Measurements from ENCODE around the gene NGRN.
"Not testable (repeated sequence)": the region's sequence is repeated elsewhere in the genome, so short reads cannot be mapped to it uniquely, and the experiment has no call there.

Gene NGRN

DNA sequence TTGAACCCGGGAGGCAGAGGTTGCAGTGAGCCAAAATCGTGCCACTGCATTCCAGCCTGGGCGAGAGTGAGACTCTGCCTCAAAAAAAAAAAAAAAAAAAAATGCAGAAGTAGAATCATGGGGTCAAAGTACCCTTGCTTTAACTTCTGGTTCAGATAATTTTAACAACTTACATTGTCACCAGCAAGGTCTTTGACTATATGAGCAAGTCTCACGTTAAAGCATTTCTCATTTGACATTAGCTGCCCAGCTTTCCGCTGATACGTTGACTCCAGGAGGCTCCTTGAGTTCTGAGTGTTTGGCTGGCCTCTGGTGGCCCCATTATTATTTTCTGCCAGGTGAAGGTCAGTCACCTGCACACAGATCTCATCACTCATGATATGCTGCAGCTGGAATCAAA, 16.2 kb downstream of the NGRN start:
- not testable (repeated sequence) for DNase-seq (ENCODE audit: low read depth)

DNA sequence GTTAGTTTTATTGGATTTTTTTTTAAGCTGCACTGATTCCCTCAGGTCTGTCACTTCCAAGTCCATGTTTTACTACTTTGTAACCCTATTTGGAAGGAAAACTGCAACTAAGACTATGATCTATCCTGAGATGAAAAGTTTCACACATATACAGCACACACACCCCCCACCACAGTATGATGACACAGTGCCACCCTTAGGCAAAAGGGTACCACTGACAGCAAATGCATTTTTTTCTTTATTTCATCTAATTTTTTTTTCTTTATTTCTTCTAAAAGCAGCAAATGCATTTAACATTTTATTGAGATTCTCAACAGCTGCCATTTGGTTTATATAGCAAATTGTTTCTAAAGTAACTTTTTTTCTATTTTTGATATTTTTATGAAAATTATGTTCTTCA, 21.2 kb downstream of the NGRN start:
- DNase-seq (ENCODE audit: low read depth) = no peak

DNA sequence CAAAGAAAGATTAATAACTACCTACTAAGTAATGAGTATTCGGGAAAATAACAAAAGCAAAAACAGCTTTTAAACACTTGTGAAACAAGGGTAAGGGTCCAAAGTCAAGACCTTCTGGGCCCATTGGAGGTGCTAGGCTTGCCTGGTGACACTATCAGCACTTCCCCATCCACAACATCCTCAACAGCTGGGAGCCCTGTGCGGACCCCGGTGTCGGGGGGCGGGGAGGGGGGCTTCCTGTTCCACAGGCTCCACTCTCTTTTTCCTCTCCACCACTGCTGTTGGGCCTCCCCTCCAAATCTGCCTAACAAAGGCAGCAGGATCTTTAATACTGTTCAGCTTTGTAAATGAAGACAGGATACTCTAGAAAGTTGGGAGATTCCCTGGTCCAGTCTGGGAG, 21.6 kb downstream of the NGRN start:
- no peak for DNase-seq (ENCODE audit: low read depth)

DNA sequence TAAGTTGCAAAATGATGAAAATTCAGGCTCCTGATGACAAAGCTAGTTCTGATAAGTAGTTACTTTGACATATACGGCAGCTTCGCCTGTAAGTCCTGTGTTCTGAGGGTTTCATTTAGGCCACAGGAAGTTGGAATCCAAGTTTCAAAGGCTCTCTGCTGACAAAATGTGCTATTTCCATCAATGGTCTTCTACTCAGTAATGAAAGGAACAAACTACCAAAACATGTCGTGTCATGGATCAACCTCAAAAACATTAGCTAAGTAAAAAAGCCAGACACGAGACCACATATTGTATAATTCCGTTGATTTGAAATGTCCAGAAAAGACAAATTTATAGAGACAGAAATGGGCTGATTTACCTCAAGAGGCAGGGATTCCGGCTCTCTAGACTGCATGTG, 22.5 kb downstream of the NGRN start:
- no peak for DNase-seq (ENCODE audit: low read depth)

DNA sequence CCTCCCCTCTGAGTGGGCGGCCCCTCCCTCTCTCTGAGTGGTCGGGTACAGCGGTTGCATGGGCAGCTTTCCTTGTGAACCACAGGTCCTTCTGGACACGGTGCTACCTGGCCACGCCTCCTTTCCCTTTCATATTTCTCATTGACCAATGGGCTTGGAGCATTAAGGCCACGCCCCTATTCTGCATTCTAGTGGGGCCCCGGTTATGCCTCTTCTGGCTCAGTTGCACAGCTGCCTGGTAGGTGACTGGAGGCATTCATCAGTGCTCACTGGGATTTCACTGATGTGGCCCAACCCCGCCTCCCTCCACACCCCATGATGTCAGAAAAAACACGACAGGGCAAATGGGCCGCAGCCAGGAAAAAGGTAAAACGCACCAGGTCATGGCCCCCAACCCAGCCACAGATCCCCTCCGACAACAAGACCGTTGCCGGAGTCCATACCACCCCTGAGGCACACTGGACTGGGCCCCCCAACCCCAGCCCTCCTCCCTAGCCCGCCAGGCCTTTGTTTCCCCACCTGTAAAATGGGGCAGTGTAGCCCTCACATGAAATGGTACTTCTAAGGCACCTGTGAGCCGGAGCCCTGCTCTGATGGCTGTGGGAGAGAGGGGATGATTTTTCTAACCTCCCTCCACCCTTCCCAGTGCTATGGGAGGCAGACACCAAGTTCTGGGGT, 26.3 kb downstream of the NGRN start:
- DNase-seq (ENCODE audit: low read depth) = no peak

DNA sequence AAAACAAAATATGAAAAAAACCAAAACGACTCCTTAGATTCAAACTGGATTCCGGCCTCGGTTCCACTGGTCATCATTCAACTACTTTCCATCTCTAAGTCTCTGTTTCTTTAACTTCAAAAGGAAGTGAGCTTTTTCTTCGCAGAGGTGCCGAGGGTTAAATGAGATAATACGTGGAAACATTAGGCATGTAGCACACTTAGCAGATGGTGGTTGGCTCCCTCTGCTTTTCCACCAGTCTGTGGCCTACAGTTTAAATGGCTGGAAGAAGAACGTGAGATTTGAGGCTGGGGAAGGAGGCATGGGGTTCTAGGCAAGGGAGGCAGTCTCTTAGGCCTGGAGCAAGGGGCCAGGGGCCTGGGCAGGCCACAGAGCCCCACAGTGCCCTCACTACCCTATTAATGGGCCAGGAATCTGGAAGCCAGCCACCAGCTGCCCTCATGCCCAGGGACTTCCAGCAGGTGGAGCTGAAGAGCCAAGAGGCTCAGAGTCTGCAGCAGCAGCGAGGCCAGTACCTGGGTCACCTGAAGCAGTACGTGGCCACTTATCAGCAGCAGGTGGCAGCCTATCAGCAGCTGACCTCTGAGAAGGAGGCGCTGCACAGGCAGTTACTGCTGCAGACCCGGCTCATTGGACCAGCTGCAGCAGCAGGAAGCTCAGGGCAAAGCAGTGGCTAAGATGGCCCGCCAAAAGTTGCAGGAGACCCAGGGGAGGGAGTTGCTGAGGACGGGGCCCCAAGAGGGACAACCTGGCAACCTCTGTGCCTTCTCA, 27.8 kb downstream of the NGRN start:
- DNase-seq (ENCODE audit: low read depth) = peak; percentile 24

DNA sequence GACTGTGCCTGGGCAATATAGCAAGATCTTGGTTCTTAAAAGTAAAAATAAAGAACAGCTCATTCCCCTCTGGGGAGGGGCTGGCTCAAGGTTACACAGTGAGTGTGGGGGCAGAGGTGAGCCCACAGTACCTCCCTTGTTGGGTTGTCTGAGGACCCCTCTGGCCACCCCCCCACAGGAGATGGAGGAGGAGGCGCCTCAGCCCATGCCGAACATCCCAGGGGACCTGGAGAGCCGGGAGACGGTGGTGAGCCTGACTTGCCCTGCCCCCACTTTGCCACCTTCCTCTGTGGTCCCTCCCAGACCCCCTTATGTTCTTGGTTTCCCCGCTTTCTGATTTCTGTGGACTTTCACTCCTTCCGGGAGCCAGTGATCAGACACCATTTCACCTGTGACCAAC, 28.7 kb downstream of the NGRN start:
- no peak for DNase-seq (ENCODE audit: low read depth)

DNA sequence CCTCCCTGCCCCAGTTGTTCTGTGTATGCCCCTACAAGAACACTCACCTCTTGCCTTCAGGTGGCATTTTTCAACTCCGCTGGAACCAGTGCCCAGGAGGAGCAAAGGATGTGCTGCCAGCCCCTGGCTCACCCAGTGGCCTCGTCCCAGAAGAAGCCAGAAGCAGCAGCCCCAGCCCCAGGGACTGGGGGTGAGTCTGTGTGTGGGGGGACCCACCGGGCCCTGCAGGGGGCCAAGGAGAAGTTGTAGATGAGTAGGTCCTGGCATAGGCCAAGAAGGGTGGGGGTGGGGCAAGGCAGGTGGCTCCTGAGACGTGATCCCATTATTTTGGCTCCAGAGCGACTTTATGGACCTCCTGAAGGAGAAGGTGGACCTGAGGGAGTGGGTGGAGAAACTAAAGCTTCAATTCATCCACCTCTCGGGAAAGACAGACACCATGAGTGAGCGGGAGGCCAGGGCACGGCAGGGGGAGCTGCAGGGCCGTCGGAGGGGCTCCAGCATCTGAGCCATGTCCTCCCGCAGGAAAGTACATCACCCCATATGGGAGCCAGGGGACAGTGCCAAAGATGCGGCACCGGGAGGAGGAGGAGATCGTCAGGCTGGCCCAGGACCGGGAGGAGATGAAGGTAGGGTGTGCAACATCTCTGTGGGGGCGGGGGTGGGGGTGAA, 29.3 kb downstream of the NGRN start:
- no peak for DNase-seq (ENCODE audit: low read depth)

DNA sequence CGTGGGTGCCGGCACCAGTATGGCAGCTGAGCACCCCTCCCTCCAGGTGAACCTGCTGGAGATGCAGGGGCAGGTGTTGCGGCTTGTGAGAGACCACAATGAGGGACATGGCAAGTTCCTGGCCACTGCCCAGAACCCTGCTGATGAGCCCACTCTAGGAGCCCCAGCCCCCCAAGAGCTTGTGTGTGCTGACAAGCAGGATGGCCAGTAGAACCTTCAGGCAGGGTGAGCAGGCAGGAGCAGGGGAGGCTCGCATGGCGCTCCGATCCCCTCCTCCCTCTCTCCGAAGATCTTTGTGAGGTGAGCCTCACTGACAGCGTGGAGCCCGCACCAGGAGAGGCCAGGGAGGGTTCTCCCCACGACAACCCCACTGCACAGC, 29.8 kb downstream of the NGRN start:
- no peak for DNase-seq (ENCODE audit: low read depth)

DNA sequence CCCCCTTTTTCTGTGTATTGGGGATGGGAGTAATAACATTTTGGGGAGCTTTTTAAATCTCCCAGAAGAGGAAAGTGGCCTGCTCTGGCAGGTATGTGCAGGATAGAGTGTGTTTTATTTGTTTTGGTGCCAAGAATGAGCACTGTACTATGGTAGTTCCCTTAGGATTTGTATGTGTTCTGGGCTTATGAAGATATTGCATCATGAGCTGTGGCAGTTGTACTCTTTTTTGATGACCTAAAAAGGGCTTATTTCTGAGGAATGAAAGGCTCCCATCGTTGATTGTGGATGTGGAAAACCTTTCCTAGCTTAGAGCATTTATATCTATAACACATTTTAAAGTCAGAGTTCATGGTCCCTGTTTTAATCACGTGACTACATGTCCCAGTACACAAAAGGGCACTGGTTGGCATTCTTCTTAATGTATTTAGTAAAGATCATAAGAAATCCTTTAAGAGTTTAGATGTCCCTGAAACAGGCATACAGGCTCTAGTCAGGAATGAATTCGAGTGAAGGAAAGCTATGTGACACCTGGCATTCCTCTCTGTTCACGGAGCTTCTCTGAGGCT, 30.9 kb downstream of the NGRN start:
- DNase-seq (ENCODE audit: low read depth) = not testable (repeated sequence)

DNA sequence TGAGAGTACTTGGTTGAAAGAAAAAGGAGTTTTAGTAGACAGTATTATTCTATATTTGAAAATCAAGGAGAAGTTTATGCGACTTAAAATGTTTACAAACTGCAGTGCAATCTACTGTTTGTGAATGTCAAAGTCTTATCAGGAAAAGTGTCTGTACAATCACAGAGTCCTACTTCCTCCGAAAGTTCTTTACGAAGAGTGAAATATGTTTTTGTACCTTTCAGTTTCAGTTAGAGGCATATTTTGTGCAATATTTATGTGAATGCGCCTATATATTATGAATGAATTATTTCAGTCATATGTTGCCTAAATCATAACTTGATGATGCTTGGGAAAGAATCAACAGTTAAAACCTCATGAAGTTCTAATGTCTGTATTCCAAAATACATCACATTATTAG, 31.5 kb downstream of the NGRN start:
- no peak for DNase-seq (ENCODE audit: low read depth)

DNA sequence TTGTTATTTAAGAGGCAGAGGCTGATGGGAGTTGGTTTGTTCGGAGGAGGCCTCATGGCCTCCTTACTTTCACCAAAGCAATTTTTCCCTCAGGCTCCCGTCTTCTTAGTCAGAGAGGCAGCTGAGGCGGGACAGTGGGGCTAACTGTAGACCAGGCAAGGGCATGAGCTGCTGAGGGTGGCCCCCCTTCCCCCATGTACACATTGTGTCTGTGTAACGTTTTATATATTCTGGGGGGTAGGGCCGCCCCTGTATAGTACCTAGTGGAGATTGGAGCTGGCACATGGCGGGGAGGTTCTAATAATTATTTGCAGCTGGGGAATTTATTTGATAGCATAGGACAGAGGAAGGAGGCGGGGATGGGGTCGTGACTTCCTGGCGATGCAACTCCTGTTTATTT, 35.1 kb downstream of the NGRN start:
- no peak for DNase-seq (ENCODE audit: low read depth)

DNA sequence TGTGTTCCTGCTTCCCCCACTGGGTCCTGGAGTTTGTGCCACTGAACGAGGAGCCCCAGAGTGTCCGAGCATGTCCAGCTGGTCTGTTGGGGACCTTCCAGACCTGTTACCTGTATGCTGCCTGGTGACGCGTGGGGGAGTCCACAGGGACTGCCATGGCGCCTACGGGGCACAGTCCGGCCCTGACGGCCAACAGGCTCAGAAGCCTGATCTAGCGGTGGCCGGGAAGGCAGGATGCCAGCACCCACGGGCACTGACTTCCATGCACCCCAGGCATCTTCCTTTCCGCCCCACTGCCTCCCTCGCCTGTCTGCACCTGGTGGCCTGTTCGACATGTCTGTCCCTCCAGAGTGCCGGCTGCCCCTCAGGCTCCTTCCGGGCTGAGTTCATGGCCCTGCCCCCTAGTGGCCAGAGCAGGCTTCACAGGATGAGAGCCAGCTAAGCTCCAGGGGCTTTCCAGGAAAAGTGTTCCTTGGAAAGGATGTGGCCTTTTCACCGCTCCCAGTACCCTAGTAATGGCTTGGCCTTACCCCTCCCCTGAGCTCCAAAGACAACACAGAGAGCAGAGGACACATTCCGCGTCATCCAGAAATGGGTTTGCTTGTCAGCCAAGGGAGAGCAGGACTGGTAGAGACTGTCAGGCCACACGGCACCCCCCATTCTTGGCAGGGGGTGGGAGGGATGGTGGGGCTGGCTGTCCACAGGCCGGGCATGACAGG, 35.7 kb downstream of the NGRN start:
- DNase-seq (ENCODE audit: low read depth) = peak; percentile 38

DNA sequence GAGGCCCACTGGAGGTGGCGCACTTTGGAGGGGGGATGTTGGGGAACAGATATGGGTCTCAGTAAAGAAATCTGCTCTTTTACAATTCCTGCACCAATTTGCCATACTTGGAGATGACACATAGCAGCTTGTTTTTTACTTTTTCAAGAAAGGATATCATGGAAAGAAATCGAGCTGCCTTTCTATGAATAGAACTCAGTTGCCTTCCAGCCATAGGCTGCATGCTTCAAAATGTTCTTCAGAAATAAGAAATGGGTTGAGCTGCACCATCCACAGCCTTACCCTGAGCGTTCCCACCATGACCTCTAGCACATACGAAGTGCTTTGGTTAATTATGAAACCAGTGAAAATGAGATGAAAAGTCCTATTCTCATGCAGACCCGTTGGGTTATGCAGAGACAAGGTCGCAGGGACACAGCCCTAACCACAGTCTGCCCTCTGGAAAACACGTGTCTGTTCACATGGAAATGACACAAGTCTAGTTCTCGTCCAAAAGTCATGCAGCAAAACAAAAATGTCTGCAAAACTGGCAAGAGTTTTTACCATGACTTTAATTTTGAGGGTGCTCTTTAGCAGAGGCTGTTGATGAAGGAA, 36.3 kb downstream of the NGRN start:
- DNase-seq (ENCODE audit: low read depth) = no peak

DNA sequence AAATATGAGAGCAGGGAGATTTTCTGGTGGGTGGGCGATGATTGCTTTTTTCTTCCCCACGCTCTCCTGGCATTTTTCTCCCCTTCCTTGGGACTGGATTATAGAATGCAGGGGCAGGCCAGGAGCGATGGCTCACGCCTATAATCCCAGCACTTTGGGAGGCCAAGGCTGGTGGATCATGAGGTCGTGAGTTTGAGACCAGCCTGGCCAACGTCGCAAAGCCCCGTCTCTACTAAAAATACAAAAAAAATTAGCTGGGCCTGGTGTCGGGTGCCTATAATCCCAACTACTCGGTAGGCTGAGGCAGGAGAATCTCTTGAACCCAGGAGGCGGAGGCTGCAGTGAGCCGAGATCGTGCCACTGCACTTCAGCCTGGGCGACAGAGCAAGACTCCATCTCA, 39.9 kb downstream of the NGRN start:
- DNase-seq (ENCODE audit: low read depth) = not testable (repeated sequence)

DNA sequence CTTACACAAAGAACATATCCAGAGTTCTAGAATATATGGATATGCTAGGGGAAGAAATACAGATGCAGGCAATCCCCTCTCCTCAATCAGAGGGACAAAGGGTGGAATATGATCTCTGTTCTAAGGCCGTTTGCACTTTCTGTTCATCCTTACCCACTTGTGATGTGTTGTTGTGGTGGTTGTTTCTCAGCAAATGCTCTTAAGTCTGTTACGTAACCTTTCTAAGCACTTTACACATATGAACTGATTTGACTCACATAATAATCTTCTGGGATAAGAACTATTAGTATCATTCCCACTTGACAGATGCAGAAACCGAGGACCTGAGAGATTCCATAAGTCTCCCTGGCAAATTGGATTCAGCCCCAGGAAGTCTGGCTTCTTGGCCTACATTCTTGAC, 40.5 kb downstream of the NGRN start:
- DNase-seq (ENCODE audit: low read depth) = no peak

DNA sequence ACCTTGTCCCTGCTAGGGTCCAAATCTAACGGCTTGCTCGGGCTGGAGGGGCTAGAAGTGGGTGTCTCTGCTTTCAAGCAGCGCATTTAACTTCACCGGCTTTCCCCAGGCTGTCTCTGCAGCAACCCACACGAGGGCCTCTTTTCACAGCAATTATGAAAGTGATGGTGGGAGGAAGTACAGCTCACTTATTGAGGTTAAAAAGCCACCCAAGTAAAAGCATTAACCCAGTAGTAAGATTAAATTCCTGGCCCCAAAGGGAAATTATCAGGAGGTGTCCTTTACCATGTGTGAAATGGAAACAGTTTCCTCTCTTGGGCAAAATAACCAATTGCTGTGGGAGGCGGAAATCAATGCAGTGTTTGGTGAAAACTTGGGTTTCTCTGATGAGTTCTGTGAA, 41.1 kb downstream of the NGRN start:
- DNase-seq (ENCODE audit: low read depth) = no peak

DNA sequence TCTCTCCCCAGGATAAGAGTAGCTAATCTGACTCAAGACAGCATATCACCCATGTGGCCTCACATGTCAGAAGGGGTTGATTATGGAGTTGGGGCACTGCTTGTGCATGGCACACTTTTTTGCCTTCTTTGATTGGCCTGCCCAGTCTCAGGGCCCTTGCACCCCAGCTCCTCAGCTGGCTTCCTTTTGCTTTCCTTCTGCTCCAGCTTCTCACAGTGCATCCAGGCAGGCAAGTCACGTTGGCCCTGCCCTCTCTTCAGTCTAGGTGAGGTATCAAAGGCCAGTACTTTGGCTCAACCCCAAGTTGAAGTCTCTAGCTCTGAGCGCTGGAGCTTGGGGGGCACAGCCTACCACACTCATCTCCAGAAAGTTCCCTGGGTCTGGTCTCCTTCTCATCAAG, 42.2 kb downstream of the NGRN start:
- DNase-seq (ENCODE audit: low read depth) = no peak

DNA sequence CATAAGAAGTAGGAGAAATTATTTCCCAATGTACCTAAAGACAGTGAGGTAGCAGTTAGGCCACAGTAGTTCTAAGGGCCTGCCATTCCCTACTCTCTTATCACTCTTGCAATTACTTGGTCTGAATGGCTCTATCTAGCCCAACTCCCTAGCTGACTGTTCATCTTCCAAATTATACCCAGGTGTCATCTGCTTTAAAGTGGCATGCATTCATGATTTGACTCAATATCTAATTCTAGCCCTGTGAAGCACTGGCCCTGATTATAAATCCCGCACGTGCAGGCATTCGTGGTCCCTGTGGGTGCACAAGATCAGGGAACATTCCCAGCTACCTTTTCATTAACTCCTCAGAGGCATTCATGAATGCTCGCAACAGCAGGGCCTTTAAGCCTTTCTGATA, 43.5 kb downstream of the NGRN start:
- no peak for DNase-seq (ENCODE audit: low read depth)

DNA sequence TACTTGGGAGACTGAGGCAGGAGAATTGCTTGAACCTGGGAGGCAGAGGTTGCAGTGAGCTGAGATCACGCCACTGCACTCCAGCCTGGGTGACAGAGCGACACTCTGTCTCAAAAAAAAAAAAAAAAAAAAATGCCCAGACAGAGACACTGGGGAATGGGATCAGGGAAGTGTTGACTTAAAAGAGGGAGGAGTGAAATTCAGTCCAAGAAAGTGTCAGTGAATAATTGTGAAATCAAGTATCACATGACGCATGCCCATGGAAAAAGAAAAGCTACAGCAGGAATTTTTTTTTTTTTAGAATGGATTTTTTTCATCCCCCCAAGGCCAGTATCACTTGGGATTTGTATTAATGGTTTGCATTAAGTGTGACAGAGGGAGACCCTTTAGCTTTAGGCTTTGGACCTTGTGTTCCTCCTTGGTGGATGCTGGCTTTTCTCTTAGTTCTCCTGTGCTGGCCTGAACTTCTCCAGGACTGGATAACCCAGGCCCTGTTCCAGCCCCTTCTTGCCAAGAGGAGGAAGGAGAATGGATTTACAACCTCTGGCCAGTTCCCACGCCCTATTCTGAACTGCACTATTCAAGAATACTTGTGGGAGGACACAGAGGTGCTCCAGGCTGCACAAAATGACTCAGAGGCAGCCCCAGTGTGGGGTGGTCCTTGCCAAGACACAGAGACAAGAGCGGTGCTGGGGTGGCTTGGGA, 50.0 kb downstream of the NGRN start:
- no peak for DNase-seq (ENCODE audit: low read depth)

DNA sequence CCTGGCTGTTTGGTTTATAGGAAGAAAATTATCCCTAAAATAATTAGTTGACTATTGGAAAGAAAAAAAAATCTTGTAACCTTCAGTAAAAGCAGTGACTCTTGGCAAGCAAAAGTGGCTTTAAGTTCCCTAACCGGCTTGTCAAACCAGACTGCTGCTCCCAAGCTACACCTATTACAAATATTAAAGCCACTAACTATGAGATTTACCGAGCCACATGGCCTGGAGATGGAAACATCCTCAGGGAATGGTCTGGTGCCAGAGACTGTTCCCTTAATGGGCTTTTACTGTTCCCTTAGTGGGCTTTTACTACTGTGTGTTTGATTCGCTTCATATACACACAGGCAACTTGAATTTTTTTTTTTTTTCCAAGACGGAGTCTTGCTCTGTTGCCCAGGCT, 50.7 kb downstream of the NGRN start:
- DNase-seq (ENCODE audit: low read depth) = no peak

Measured in HS-27A (cell line).